Activated CD8-positive, alpha-beta memory T cell treated with anti-CD3 and anti-CD28 coated beads, Interleukin-2, amount 50 U/mL, for 24 hours (primary cell): ENCODE measurements around the gene DNAH7.

Experiments used
- DNase-seq: peaks from one replicate; pipeline ENCODE4 v3.0.0-alpha.2; 2020; ENCODE audit errors: extremely low read depth

Gene DNAH7

GRCh38 chr2:195864316-195864715, 204.3 kb downstream of the DNAH7 start:
- DNase-seq: no peak

DNA sequence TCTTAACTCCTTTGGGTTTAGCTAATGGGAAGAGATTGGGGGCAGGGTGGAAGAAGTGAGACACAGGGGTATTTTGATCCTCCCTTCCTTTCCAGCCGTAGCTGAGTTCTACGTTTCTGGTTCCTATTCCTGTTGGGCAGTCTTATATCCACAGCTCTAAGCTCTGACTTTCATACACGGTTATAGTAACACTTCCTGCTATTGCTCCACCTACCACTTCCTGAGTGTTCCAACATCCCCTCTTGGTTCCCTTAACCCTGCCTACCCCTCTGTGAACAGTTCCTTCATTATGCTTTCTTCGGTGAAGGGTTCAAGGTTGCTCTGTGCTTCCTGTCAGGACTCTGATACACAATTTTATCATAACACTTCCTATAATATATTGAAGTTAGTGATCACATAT, 205.1 kb downstream of the DNAH7 start:
- DNase-seq: no peak

DNA sequence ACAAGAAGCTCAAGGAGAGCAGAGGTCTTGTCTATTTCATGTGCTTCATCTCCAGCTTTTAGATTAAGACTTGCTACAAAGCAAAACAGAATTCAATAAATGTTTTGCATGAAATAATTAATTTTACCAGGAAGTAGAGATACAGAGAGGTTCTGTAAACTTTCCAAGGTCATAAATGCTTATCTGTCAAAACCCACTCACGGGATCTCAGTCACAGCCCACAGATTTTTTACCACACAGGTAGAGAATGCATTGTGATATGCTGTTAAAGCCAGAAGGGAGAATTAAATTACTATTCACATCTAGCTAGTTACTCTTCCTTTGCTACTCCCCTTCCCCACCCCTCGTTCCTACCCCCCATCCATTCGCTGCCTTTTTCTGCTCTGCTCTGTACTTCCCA, 205.5 kb downstream of the DNAH7 start:
- no peak for DNase-seq

GRCh38 chr2:195861821-195862220, 206.8 kb downstream of the DNAH7 start:
- no peak for DNase-seq

GRCh38 chr2:195859513-195859912, 209.1 kb downstream of the DNAH7 start:
- DNase-seq: no peak

- DNase-seq: no peak
Measured at GRCh38 chr2:195857132-195857531, 211.5 kb downstream of the DNAH7 start.

- DNase-seq: no peak
Measured at GRCh38 chr2:195850764-195851163, 217.9 kb downstream of the DNAH7 start.

DNA sequence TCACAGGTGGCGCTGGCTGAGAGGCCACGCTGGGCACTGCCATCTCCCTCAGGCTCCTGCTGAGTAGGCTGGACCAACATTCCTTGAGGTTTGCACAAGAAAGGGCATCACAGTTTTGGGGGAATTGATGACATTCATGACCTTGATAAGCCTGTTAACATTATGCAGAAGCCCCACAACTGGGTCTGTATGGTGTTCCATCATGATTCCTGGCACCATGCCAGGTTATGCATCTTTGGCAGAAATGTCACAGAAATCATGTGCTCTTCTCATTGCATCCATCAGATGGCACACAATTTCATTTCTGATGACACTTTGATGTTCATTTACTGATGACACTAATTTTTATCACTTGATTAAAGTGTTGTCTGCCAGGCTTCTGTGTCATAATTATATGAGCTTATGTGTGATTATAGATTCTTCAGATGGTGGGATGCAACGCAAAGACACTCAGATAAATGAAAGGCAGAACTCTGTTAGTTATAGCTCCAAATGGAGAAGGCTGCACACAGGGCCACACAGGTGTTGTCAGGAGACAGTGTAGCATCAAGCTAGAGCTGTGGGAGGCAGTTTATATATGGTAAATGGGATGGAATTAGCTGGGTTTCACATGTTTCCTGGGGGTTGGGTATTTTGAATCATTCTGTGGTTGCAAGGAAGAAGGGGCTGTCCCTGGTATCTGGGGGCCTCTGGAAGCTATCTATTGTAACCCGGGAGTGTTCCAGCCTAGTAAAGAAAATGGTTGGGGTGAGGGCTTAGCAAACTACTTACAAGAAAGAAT, 220.3 kb downstream of the DNAH7 start:
- no peak for DNase-seq

DNA sequence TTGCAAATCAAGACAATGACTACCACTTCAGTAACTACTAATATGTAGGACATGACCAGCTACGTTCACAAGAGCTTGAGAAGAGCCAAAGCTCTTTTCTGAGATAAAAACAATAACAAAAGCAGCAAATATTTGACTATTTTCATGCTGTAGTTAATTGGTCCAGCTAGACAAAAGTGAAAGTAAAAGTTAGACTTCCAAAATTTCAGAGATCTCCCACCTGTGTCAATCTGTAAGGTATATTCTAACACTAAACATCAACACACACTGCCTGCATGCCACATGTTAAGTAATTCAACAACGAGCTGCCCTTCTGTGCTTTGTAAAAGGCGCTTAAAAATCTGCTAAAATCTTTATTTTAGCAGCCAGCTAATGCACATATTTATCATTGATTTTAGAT, 225.7 kb downstream of the DNAH7 start:
- no peak for DNase-seq

DNA sequence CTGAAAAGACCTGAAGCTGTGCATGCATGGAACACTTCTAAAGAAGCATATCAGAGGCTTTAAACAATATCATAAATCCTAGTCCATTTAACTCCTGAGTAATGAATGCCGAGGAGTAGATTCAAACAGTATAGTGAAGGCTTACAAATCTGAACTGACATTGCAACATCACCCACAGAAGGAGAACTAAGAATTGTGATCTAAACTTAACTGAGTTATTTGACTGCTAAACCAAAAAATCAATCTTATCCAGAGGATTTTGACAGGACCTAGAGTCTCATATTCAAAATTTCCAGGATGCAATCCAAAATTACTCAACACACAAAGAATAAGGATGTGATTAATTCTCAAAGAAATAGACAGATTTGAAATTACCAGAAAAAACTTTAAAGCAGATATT, 230.6 kb downstream of the DNAH7 start:
- DNase-seq: no peak

DNA sequence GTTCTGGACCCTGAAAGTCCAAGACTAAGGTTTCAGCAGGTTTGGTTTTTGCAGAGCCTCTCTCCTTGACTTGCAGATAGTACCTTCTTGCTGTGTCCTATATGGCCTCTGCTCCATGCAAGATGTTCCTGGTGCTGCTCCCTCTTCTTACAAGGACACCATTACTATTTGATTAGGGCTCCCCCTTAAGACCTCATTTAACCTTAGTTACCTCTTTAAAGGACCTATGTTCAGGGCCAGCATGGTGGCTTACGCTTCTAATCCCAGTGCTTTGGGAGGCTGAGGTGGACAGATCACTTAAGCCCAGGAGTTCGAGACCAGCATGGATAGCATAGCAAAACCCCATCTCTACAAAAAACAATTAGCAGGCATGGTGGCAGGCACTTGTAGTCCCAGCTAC, 232.6 kb downstream of the DNAH7 start:
- no peak for DNase-seq

- no peak for DNase-seq
Measured at GRCh38 chr2:195834836-195835235, 233.8 kb downstream of the DNAH7 start.

DNA sequence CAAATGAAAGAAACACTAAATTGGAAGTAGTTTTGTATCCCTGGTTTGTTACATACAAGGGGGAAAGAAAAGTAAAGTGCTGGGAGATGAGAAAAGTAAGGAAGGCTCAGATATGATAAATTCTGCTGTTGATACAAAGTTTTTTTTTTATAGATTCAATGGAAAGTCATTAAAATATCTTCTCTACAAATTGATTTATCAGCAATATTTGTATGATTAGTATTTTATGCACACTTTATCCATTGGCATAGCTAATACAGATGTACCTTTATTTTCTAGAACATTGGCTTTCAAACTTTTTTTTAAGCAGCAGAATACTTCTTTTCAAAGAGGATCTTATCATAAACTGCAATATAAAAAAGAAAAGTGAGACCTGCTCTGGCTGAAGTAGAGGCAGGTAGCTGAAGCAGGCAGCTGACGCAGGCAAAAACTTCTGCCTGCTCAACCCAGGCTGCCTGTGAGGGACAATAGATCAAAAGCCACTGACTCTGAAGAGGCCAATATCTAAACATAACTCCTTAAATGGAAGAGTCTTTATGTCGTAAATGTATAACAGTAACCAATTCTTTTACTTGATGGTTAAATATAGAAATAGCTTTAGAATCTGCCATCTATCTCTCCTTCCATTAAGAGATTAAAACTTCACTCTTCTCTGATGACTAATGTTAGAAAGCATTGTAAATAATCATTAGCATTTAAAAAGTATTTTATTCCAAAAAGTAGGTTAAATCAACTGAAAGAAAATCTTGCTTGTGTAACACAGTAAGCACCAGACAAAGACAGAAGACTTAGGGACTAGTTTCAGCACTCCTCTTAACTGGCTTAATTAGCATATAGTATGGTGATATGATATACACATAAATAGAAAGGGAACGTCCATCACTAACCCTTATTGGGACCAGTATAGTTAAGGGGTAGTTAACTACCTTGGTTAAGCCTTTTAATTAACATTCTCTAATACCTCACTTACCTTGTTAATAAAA, 237.4 kb downstream of the DNAH7 start:
- no peak for DNase-seq

- DNase-seq: no peak
Measured at GRCh38 chr2:195824478-195824877, 244.2 kb downstream of the DNAH7 start.

DNA sequence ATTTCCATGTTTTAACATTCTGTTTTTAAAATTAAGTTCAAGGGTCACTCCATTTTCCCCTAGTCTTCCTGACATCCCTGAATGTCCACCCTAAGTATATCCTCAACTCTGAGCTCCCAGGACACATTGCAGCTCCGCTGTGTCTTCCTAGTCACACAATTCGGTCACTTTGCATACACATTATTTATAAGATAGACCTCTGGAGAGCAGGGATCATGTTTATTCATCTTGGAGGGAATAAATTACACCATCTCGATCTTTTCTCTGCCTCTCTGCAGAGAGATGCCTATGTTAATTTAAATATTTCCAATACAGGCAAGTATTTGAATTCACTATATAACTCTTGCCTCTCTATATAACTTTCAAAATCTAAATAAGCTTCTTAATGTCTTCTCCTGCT, 245.4 kb downstream of the DNAH7 start:
- no peak for DNase-seq

DNA sequence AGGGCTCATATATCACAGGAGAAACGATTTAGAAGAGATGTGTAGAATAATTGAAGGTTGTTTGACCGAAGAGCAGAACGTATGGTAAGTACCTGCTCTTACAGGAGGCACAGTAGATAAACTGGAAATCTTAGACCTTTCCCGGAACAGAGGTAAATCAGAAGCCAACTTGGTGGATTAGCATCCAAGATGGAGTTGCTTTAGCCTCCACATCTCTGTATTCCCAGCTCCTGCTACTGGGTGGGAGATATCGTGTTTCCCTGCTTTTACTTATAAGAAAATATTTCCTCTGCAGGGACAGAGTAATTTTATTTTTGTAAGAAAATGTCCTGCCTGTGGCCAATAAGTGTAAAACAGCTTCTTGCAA, 247.1 kb downstream of the DNAH7 start:
- no peak for DNase-seq

DNA sequence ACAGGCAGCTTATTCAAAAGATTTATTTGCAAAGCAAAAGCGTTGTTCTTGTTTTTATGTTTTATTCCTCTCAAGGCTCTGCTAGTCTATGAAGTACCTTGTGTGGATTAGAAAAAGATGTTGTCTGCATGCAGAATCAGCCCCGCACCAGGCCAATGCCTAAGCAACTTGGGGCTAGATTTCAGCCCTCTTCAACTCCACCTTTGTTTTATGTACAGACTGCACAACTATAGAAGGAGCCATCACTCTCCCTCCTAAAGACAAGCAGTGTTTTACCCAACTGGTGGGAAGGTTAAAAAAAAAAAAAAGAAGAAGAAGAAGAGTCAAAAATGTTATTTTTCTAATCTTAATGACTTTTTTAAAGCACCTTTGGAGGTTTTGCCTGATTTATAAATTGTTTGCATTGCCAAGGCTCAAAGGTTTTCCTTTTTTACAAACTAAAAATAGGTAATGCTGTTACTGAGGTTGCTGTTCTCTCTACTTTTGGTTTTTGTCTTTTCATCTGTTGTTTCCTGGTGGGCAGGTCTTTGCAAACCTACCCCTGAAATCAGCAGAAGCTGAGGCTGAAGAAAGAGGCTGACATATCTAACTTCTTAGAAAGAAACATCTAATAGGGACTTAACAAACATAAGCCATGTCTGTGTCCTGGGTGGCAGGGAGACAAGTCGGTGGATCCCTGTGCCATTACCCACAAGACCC, 247.6 kb downstream of the DNAH7 start:
- DNase-seq: no peak

DNA sequence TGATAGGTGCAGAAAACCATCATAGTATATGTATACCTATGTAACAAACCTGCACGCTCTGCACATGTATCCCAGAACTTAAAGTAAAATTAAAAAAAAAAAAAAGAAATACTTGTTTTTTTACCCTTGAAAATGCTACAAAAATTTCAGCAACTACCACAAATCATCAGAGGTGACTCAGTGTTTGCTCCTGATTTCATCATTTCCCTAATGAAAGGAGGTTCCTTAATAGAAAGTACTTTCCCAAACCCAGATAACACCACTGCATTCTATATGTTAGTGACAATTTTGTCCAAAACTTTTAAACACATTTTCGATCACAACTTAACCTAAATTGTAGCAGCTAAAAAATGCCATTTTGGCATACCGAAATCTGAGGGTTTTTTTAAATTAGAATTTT, 248.3 kb downstream of the DNAH7 start:
- DNase-seq: no peak

GRCh38 chr2:195819276-195819675, 249.4 kb downstream of the DNAH7 start:
- no peak for DNase-seq

DNA sequence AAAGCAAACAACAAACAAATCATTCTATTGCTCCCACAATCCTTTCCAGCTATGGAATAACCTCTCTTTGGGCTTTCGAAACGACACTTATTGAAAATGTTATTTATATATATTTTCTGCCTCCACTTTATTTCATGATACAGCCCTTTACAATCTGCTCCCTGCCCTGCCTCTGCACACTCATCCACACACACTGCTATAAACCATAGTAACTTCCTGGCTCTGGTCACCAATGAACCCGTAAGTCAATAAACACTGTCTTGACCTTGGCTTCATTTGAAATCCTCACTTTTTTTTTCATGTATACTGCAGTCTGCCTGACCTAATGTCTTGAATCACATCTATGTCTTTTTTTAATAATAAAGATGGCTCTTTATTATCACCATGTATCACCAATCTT, 250.1 kb downstream of the DNAH7 start:
- DNase-seq: no peak

GRCh38 chr2:195818106-195818505, 250.5 kb downstream of the DNAH7 start:
- no peak for DNase-seq

- no peak for DNase-seq
Measured at GRCh38 chr2:195815083-195815482, 253.6 kb downstream of the DNAH7 start.
